ENCODE data around the gene DHRS2.
"Not testable (repeated sequence)": the region's sequence is repeated elsewhere in the genome, so short reads cannot be mapped to it uniquely, and the experiment has no call there.

Gene DHRS2

DNA sequence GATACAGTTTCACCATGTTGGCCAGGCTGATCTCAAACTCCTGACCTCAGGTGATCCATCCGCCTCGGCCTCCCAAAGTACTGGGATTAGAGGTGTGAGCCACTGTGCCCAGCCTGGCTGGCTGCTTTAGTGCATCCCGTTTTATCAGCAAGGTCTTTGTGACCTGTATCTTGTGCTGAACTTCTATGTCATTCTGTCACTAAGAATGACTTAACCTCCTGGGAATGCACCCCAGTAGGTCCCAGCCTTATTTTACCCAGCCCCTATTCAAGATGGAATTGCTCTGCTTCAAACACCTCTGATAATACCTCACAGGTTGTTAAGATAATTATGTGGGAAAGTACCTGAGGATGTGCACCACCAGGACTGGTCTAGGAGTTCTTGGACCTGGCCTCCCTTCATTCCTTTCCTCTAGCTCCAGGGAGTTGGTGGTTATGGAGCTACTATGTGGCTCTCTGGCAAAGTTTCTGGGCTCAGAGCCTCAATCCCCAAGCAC lies 31.4 kb upstream of the DHRS2 start:
- in situ Hi-C loops (cut with HindIII; ENCODE audit: low pct_unique_long_range_greater_than_20kb, low sequenced_read_pairs), result no loop called here

DNA sequence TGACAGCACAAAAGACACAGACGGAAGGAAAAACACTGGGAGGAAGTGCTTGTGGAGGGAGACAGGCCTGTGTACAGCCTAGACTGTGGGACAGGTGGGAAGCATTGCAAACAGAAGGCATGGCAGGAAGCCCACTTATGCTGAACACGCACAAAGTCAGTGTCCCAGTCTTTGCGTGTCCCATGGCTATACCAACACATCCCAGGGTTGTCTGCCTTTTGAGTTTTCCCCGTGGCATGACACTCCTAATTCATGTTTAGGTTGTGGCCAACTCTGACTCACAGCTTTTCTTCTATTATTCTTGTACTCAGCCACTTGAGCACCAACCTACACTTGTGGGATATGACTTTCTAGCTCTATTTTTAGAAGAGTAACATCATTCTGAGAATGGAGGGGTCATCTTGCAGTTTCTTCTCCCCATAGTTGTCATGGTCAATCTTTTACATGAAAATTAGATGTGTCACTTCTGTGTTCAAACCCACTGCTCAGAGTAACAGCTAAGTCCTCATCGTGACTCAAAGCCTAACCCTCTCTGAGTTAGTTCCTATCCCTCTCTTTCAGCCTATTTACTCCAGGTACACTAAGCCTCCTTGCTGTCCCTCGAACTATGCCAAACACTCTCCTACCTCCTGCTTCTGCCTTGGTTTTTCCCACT lies 30.1 kb upstream of the DHRS2 start:
- no peak for DNase-seq (ENCODE audit: low read depth in 1 of 2, low spot score in 1 of 2)
- no peak for TF ChIP-seq JUND (IDR thresholded peaks at IDR 0.05; ENCODE audit: low read depth)
- in situ Hi-C loops (cut with HindIII; ENCODE audit: low pct_unique_long_range_greater_than_20kb, low sequenced_read_pairs), result no loop called here

More for the DNA sequence above, 31.4 kb upstream of the DHRS2 start:
- no peak for DNase-seq (ENCODE audit: low read depth in 1 of 2, low spot score in 1 of 2)
- no peak for TF ChIP-seq JUND (IDR thresholded peaks at IDR 0.05; ENCODE audit: low read depth)

DNA sequence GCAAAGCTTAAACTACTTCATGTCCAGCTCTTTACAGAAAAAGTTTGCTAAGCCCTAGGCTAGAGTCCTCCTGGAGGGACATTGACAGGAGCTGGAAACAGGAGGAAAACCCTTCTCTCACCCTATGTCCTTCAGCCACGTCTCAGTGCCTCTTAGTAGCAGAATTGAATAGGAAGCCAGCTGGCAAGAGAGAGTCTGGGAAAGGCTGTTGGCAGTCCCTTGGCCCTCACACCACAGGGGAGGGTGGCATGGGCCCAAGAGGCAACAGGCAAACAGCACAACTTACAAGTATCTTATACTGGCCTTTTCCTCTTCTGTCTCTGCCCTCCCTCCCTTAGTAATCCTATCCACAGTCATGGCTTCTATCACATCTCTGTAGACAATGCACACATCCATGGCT lies 27.7 kb upstream of the DHRS2 start:
- DNase-seq (ENCODE audit: low read depth in 1 of 2, low spot score in 1 of 2), result no peak
- TF ChIP-seq JUND (IDR thresholded peaks at IDR 0.05; ENCODE audit: low read depth), result no peak
- in situ Hi-C loops (cut with HindIII; ENCODE audit: low pct_unique_long_range_greater_than_20kb, low sequenced_read_pairs), result no loop called here

DNA sequence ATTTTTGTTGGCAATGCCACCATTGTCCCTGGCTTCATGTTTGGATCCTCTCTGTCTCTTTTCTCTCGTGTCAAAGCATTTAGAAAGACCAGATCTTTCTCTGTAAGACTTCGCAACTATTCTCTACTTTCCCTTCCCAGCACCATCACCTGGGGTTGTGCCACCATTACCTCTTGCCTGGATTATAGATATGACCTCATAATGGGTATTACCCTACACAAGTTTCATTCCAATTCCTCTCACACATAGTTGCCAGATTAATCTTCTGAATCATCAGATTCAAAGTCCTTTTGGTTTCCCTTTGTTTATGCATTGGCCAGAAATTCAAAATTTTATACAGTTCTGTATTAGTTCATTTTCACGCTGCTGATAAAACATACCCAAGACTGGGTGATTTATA lies 27.2 kb upstream of the DHRS2 start:
- no peak for TF ChIP-seq JUND (IDR thresholded peaks at IDR 0.05; ENCODE audit: low read depth)
- in situ Hi-C loops (cut with HindIII; ENCODE audit: low pct_unique_long_range_greater_than_20kb, low sequenced_read_pairs), result no loop called here
- DNase-seq (ENCODE audit: low read depth in 1 of 2, low spot score in 1 of 2), result no peak

DNA sequence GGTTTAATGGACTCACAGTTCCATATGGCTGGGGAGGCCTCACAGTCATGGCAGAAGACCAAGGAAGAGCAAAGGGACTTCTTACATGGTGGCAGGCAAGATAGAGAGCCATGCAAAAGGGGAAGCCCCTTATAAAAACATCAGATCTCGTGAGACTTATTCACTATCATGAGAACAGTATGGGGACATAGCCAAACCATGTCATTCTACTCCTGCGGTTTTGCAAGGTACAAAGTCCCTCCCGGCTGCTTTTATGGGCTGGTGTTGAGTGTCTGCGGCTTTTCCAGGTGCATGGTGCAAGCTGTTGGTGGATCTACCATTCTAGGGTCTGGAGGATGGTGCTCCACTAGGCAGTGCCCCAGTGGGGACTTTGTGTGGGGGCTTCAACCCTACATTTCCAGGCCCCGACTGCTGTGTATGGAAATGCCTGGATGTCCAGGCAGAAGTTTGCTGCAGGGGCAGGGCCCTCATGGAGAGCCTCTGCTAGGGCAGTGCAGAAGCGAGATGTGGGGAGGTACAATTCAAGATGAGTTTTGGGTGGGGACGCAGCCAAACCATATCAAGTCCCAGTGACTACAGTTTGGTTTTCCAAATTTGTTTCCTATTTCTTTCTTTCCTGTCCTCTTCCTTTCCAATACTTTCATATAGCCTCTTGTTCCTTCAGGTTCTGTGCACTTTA lies 26.6 kb upstream of the DHRS2 start:
- DNase-seq (ENCODE audit: low read depth in 1 of 2, low spot score in 1 of 2); in situ Hi-C loops (cut with HindIII; ENCODE audit: low pct_unique_long_range_greater_than_20kb, low sequenced_read_pairs): not testable (repeated sequence)

DNA sequence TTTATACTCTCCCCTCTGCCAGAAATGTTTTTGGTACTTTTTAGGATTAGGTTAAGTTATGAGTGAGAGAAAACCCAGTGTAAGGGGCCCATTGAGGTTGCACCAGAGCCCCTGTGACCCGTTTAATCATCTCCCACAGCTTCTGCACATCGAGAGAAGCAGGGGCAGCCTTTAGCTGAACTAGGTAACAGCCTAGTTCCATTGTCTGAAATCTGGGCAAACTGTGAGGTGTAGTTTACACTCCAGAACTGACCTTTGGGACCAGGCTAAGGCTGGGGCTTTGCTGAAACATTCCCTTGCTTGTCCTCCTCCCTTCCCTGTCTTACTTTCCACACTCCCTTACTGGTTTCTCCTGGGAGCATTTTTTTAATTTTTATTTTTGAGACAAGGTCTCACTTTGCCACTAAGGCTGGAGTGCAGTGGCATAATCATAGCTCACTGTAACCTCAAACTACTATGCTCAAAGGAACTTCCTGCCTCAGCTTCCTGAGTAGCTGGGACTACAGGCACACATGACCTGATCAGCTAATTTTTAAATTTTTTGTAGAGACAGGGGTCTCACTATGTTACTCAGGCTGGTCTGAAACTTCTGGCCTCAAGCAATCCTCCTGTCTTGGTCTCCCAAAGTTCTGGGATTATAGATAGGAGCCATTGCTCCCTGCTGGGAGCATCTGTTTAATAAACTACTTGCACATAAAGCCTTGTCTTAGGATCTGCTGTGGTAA lies 25.9 kb upstream of the DHRS2 start:
- DNase-seq (ENCODE audit: low read depth in 1 of 2, low spot score in 1 of 2), result no peak
- no peak for TF ChIP-seq JUND (IDR thresholded peaks at IDR 0.05; ENCODE audit: low read depth)
- in situ Hi-C loops (cut with HindIII; ENCODE audit: low pct_unique_long_range_greater_than_20kb, low sequenced_read_pairs), result no loop called here

DNA sequence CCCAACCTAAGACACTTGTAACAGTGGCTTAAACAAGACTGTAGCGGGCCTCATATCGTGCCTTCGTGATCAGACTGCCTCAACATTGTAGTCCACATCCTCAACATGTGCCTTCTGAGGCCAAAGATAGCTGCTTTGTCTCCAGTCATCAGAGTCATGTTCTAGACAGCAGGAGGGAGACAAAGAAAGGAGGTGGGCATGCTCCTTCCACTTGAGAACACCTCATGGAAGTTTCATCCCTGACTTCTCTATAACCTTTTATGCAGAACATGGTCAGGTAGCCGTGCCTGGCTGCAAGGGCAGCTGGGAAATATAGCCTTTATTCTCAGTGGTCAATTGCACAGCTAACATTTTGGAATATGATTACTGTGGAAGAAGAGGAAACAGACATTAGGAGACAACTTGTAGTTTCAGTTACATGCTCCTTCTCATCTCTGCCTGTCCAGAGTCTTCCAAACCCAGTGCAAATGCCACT lies 25.3 kb upstream of the DHRS2 start:
- TF ChIP-seq JUND (IDR thresholded peaks at IDR 0.05; ENCODE audit: low read depth), result no peak
- DNase-seq (ENCODE audit: low read depth in 1 of 2, low spot score in 1 of 2), result no peak
- in situ Hi-C loops (cut with HindIII; ENCODE audit: low pct_unique_long_range_greater_than_20kb, low sequenced_read_pairs), result no loop called here

DNA sequence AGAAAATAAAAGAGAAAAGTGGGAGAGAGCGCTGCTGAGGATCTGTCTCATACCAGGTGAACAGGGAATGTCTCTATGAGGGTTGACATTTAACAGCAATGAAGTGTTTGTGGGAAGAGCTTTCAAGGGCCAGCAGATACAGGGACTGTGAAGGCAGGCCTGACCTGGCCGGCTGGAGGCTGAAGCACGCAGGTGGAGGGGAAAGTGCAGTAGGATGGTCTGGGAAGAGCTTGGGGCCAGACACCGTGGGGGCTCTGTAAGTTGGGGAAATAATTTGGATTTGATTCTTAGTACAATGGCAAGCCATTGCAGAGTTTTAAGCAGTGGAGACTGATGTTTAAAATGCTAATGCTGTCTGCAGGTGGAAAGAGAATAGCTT lies 23.8 kb upstream of the DHRS2 start:
- in situ Hi-C loops (cut with HindIII; ENCODE audit: low pct_unique_long_range_greater_than_20kb, low sequenced_read_pairs), result no loop called here
- DNase-seq (ENCODE audit: low read depth in 1 of 2, low spot score in 1 of 2), result no peak
- no peak for TF ChIP-seq JUND (IDR thresholded peaks at IDR 0.05; ENCODE audit: low read depth)

DNA sequence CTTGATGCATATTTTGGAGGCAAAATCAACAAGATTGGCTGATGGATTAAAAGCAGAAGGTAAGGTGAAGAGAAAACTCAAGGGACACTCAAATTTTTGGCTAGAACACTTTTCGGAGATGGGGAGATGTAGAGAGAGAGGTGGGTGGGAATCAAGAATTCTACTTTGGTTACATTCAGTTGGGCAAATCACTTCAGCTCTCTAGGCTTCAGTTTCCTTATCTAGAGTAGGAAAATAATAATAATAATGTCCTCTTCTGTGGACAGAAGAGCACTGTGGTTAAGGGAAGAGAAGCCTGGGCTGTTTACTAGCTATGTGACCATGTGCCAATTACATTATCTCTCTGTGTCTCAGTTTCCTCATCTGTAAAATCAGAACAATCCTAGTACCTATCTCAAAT lies 23.4 kb upstream of the DHRS2 start:
- in situ Hi-C loops (cut with HindIII; ENCODE audit: low pct_unique_long_range_greater_than_20kb, low sequenced_read_pairs), result no loop called here
- DNase-seq (ENCODE audit: low read depth in 1 of 2, low spot score in 1 of 2), result no peak
- TF ChIP-seq JUND (IDR thresholded peaks at IDR 0.05; ENCODE audit: low read depth), result no peak

DNA sequence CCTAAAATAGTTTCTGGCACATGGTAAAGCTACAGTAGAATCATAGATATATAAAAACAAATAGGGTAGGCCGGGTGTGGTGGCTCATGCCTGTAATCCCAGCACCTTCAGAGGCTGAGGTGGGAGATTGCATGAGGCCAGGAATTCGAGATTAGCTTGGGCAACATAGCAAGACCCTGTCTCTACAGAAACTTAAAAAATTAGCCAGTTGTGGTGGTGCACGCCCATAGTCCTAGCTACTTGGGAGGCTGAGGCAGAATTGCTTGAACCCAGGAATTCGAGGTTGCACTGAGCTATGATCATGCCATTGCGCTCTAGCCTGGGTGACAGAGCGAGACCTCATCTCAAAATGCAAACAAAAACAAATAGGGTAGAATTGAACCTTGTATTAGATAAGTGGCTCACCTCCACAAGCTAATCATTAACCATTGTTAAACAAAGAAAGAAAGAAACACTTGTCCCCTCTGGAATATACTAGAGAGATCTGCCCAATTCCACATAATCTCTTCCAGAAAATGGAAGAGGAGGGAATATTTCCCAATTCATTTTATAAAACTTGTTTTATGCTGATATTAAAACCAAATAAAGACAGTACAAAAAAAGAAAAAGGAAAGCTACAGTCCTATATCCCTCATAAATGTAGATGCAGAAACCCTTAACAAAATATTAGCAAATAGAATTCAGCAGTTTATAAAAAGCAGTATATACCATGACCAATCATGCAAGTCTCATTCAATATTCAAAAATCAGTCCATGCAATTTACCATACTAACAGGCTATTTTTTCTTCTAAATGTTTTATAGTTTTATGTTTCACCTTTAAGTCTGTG lies 22.7 kb upstream of the DHRS2 start:
- no peak for TF ChIP-seq JUND (IDR thresholded peaks at IDR 0.05; ENCODE audit: low read depth)
- DNase-seq (ENCODE audit: low read depth in 1 of 2, low spot score in 1 of 2), result no peak
- in situ Hi-C loops (cut with HindIII; ENCODE audit: low pct_unique_long_range_greater_than_20kb, low sequenced_read_pairs), result no loop called here

DNA sequence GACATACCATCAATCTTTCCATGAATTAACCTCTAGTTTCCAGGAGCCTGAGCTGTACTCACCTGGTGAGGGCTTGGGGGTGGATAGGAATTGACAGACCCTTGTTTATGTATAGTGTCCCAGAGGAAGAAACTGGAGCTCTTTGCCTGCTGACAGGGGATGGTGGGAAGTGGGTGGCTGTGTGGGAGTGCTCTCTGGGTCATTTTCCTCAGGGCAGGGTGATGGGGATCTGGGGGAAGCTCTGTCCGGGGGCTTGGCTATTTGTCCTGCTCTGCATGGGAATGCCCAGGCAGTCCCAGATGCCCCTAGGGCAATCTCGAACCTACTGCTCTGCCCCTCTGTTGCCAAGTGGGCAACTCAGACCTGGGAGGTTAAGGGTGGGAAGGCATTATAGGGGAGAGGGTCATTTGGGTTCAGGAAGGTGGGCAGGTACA lies 21.8 kb upstream of the DHRS2 start:
- in situ Hi-C loops (cut with HindIII; ENCODE audit: low pct_unique_long_range_greater_than_20kb, low sequenced_read_pairs), result no loop called here
- no peak for TF ChIP-seq JUND (IDR thresholded peaks at IDR 0.05; ENCODE audit: low read depth)
- DNase-seq (ENCODE audit: low read depth in 1 of 2, low spot score in 1 of 2), result no peak

DNA sequence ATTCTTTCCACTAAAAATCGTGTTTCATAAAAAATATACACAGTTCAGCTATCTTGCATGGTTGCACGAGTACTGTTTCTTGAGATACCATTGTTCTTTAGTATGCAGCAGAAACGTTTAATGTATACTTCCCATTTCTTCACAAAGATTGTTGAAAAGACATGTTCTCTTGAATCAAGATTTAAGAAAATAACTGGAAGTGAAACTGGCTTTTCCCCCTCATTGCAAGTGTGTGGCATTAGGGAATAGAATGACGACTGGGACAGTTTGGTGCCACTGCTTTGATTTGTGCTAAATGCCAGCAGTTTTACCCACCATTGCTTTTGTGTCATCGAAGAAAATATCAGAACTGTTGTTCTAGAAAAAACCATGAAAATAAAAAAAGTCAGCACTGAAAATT lies 20.3 kb upstream of the DHRS2 start:
- in situ Hi-C loops (cut with HindIII; ENCODE audit: low pct_unique_long_range_greater_than_20kb, low sequenced_read_pairs), result no loop called here
- TF ChIP-seq JUND (IDR thresholded peaks at IDR 0.05; ENCODE audit: low read depth), result no peak
- DNase-seq (ENCODE audit: low read depth in 1 of 2, low spot score in 1 of 2), result no peak

All from T47D (cell line).